ENCODE data around the gene WDR35. TPM values are rescaled to one million over a fixed set of nuclear protein-coding genes. Genes with fewer than 3 reads are reported as not detected.
A peak's percentile ranks its signal among the peaks of the same experiment; 100 is the strongest.

The WDR35 gene
- total RNA-seq, 3 donors from 2014 or later: 12.5 to 18.7 (median 17.7) TPM

- DNase-seq (ENCODE audit: low spot score in 2 of 2): no peak
- Histone ChIP-seq H3K27me3 (no peaks in the 10 kb centered on the region), H3K4me1 (no peaks in the 10 kb centered on the region), H3K36me3 (no peaks in the 10 kb centered on the region), H3K9me3 (no peaks in the 10 kb centered on the region), H3K4me3 (no peak overlapping the region), H3K27ac (no peak overlapping the region)
- TF ChIP-seq POLR2A (IDR thresholded peaks at IDR 0.05) (no peak), POLR2AphosphoS5 (IDR thresholded peaks at IDR 0.05) (no peak)
- TF ChIP-seq, protein P1, sequence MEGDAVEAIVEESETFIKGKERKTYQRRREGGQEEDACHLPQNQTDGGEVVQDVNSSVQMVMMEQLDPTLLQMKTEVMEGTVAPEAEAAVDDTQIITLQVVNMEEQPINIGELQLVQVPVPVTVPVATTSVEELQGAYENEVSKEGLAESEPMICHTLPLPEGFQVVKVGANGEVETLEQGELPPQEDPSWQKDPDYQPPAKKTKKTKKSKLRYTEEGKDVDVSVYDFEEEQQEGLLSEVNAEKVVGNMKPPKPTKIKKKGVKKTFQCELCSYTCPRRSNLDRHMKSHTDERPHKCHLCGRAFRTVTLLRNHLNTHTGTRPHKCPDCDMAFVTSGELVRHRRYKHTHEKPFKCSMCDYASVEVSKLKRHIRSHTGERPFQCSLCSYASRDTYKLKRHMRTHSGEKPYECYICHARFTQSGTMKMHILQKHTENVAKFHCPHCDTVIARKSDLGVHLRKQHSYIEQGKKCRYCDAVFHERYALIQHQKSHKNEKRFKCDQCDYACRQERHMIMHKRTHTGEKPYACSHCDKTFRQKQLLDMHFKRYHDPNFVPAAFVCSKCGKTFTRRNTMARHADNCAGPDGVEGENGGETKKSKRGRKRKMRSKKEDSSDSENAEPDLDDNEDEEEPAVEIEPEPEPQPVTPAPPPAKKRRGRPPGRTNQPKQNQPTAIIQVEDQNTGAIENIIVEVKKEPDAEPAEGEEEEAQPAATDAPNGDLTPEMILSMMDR (IDR thresholded peaks at IDR 0.05): no peak
- intact Hi-C loops (cut with DNase I; ENCODE audit: low total_unique reads): no loop called here
Observed at GRCh38 chr2:19873014-19873413, 116.9 kb downstream of the WDR35 start.

DNA sequence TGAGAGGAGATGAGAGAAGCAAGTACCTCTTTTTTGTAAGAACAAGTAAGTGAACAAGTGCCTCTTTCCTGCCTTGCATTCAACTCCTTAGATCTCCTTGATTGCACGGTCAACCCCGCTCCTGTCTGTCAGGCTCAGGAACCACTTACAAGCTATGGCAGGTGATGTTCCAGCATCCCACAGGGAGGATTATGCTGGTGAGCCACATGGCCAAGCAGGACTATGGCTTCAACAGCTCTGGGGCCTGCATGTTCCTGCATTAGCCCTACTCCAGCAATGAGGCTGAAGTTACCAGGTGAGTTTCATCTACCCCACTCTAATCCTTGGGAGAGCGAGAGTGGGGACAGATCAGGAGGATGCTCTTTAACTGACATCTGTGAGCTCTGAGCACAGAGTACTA is 117.6 kb downstream of the WDR35 start:
- H3K4me3 ChIP-seq: no peak overlapping the region
- DNase-seq (ENCODE audit: low spot score in 2 of 2): no peak
- H3K27me3 ChIP-seq: no peaks in the 10 kb centered on the region
- TF ChIP-seq POLR2A (IDR thresholded peaks at IDR 0.05): no peak
- TF ChIP-seq, protein P1 (IDR thresholded peaks at IDR 0.05): no peak
- no peak for TF ChIP-seq POLR2AphosphoS5 (IDR thresholded peaks at IDR 0.05)
- intact Hi-C loops (cut with DNase I; ENCODE audit: low total_unique reads): no loop called here
- H3K4me1 ChIP-seq: no peaks in the 10 kb centered on the region
- H3K36me3 ChIP-seq: no peaks in the 10 kb centered on the region
- H3K9me3 ChIP-seq: no peaks in the 10 kb centered on the region
- no peak overlapping the region for H3K27ac ChIP-seq

DNA sequence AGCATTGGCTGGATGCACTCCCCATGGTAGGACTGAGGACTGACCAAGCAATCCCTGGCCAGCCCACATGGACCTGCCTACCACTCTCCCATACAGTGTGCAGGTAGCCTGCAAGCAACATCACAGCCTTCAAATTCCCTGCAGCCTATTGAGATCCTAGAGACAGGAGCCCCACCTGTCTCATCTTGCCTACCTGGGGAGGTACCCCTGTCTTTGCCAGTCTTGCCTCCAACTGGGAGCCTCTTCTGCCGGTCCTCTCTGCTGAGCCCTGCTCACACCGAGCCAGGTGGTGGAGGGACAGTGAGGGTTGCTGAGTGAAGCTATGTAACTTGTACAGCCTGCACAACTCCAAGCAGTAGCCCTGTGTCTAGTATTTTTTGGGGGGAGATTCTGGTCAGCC is 118.1 kb downstream of the WDR35 start:
- Histone ChIP-seq H3K4me3 (no peak overlapping the region), H3K36me3 (no peaks in the 10 kb centered on the region), H3K27me3 (no peaks in the 10 kb centered on the region), H3K4me1 (no peaks in the 10 kb centered on the region), H3K9me3 (no peaks in the 10 kb centered on the region), H3K27ac (no peak overlapping the region)
- TF ChIP-seq POLR2A (IDR thresholded peaks at IDR 0.05) (no peak), POLR2AphosphoS5 (IDR thresholded peaks at IDR 0.05) (no peak)
- TF ChIP-seq, protein P1 (IDR thresholded peaks at IDR 0.05): no peak
- DNase-seq (ENCODE audit: low spot score in 2 of 2): no peak
- intact Hi-C loops (cut with DNase I; ENCODE audit: low total_unique reads): no loop called here

DNA sequence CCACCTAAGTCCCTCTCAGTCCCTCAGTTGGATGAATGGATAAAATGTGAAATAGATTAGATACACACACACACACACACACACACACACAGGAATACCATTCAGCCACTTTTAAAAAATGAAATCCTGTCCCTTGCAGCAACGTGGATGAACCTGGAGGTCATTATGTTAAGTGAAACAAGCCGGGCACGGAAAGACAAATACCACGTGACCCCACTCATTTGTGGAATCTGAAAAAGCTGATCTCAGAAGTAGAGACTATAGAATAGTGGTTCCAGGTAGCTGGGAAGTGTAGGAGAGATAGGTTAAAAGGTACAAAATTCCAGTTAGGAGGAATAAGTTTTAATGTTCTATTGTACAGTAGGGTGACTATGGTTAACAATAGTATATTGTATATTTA is 119.1 kb downstream of the WDR35 start:
- no peak for TF ChIP-seq POLR2AphosphoS5 (IDR thresholded peaks at IDR 0.05)
- TF ChIP-seq, protein P1 (IDR thresholded peaks at IDR 0.05): no peak
- no peak for TF ChIP-seq POLR2A (IDR thresholded peaks at IDR 0.05)
- Histone ChIP-seq H3K27ac (no peak overlapping the region), H3K9me3 (no peaks in the 10 kb centered on the region), H3K36me3 (no peaks in the 10 kb centered on the region), H3K27me3 (no peaks in the 10 kb centered on the region), H3K4me1 (no peaks in the 10 kb centered on the region), H3K4me3 (no peak overlapping the region)
- intact Hi-C loops (cut with DNase I; ENCODE audit: low total_unique reads): no loop called here
- DNase-seq (ENCODE audit: low spot score in 2 of 2): no peak

DNA sequence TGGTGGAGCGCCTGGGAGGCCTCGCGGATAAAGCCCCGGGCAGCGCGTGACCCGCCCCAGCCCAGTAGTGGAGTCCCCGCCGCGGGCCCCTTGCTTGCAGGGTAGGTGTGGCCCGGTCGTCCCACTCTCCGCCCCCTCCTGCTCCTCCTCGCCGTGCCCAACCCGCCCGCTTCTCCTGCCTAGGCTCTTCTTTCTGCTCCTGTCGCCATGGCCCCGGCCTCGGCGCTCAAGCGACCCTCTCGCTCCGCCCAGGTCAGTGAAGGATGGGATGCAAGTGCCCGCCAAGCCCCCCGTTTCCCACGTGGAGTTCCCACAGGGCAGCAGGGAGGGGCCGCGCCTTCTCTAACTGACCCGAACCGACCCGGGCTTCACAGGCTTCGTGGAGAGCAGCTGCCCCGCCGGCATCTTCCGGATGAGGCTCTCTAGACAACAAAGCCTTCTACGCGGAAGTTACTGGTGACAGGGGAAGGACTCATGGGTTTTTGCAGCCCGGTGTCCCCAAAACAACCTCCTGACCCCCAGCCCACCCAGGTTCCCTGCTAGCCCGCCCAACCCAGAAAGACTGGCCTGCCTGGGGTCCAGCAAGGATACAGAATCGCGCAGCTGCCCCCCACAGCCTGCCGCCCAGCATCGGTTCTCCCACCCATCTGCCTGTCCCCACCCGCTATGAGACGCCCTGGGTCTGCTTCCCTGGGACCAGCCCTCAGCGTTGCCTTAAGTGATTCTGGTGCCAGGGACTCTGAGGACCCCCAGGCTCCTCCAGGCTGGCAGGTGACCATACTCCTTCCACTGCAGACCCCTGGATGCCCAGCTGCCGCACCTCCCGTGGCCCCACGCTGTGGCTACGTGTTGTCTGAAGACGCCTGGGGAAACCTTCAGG is 121.0 kb downstream of the WDR35 start:
- Histone ChIP-seq H3K9me3 (no peaks in the 10 kb centered on the region), H3K4me3 (peak overlapping the region; percentile 37 to 67 (median 48)), H3K27me3 (no peaks in the 10 kb centered on the region), H3K36me3 (no peaks in the 10 kb centered on the region), H3K4me1 (no peaks in the 10 kb centered on the region), H3K27ac (no peak overlapping the region)
- TF ChIP-seq, protein P1 (IDR thresholded peaks at IDR 0.05): no peak
- TF ChIP-seq POLR2AphosphoS5 (IDR thresholded peaks at IDR 0.05) (no peak), POLR2A (IDR thresholded peaks at IDR 0.05) (no peak)
- intact Hi-C loops (cut with DNase I; ENCODE audit: low total_unique reads): no loop called here
- no peak for DNase-seq (ENCODE audit: low spot score in 2 of 2)

Measured in breast epithelium (tissue), 4 donors.